SH-SY5Y (cell line): Measurements from ENCODE around the gene CAP1.

Experiments used
- GATA2 ChIP-seq: IDR thresholded peaks from 2 replicates; pipeline ENCODE4 v1.6.1; 2011; ENCODE audit warnings: mild to moderate bottlenecking, low read depth, low read length
- GATA3 ChIP-seq: IDR thresholded peaks from 2 replicates; pipeline ENCODE4 v1.6.1; 2011; ENCODE audit warnings: low read depth, mild to moderate bottlenecking, low read length, moderate library complexity

DNA sequence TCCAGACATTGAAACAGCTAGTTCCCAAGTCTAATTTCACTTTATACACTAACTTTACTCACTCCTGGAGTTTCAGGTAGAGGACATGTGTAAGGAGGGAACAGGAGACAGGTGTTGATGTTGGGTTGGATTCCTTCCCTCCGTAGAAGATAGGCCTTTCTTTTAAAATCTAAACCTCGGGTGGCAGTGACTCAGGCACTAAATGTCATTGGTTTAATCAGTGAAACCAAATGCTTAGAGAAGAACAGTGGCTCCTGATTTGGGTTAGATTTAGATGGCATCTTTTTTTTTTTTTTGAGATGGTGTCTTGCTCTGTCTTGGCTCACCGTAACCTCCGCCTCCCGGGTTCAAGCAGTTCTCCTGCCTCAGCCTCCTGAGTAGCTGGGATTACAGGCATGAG lies 7.2 kb downstream of the CAP1 start:
- TF ChIP-seq GATA2 (no peak), GATA3 (no peak)
